T-helper 17 cell (primary cell): ENCODE results near the gene RIPOR1. TPM values are rescaled to one million over a fixed set of nuclear protein-coding genes. Genes with fewer than 3 reads are reported as not detected.

Experiments
- ATAC-seq: fragments of 150-1000 bp; cut with Tn5 transposase; 2 replicates; pipeline ENCODE4 v1.10.0; 2021; ENCODE audit warnings: mild to moderate bottlenecking, moderate library complexity
- DNase-seq, 3 donors: peaks; one replicate each; pipeline versions ENCODE4 v3.0.0 to v3.0.0-alpha.2; 2020 to 2021
- H3K9me3 ChIP-seq: one replicate; pipeline ENCODE4 v1.7.0; 2013; ENCODE audit warnings: low read length, mild to moderate bottlenecking; ENCODE audit not compliant: control insufficient read depth, poor library complexity, severe bottlenecking
- H3K27ac Mint-ChIP-seq: one replicate; pipeline ENCODE4 v1.8.0; 2022; ENCODE audit warnings: mild to moderate bottlenecking, moderate library complexity, mixed read lengths
- H3K27me3 Mint-ChIP-seq: one replicate; pipeline ENCODE4 v1.8.0; 2022; ENCODE audit warnings: mixed read lengths
- H3K36me3 Mint-ChIP-seq: one replicate; pipeline ENCODE4 v1.8.0; 2022; ENCODE audit warnings: low read depth, mixed read lengths
- H3K4me1 Mint-ChIP-seq: one replicate; pipeline ENCODE4 v1.8.0; 2022; ENCODE audit warnings: mild to moderate bottlenecking, mixed read lengths
- H3K4me3 Mint-ChIP-seq: one replicate; pipeline ENCODE4 v1.8.0; 2022; ENCODE audit warnings: mild to moderate bottlenecking, moderate library complexity, mixed read lengths
- total RNA-seq, 4 donors: library from RNA in 2 of 4; stranded (reverse) in 2 of 4; gene quantifications; one replicate each; pipeline ENCODE4 v1.2.3 and lab custom pipeline; 2022 to 2026

RIPOR1 gene
- total RNA-seq, 2 donors from 2014 or later: 46.5 to 66.0 TPM

- no peak for ATAC-seq
- peaks cover 33% of the 10 kb centered on the region for H3K4me1 Mint-ChIP-seq
- no peaks in the 10 kb centered on the region for H3K27me3 Mint-ChIP-seq
- H3K9me3 ChIP-seq: no peaks in the 10 kb centered on the region
- H3K27ac Mint-ChIP-seq: peak overlapping the region; percentile 67
- DNase-seq: no peak
- peaks cover 4% of the 10 kb centered on the region for H3K36me3 Mint-ChIP-seq
- no peak overlapping the region for H3K4me3 Mint-ChIP-seq
These were observed 65.8 kb downstream of the RIPOR1 start for GRCh38 chr16:67594256-67594915.

GRCh38 chr16:67594956-67595355, 66.3 kb downstream of the RIPOR1 start:
- Mint-ChIP-seq H3K4me1 (peaks cover 34% of the 10 kb centered on the region), H3K4me3 (no peak overlapping the region), H3K36me3 (peaks cover 4% of the 10 kb centered on the region), H3K27me3 (no peaks in the 10 kb centered on the region), H3K27ac (peak overlapping the region; percentile 67)
- H3K9me3 ChIP-seq: no peaks in the 10 kb centered on the region
- ATAC-seq (no peak), DNase-seq (no peak)

Other genes starting within 250 kb of the RIPOR1 start
- 10 to 100 TPM; 17.8 to 18.4 TPM for gene PLEKHG4, start 249.3 kb upstream of the RIPOR1 start, total RNA-seq
- not detected for gene KCTD19, start 202.1 kb upstream of the RIPOR1 start, total RNA-seq
- gene LRRC36, start 202.0 kb upstream of the RIPOR1 start, total RNA-seq: not detected
- under 1 TPM; 0.29 to 0.70 TPM for gene TPPP3, start 135.3 kb upstream of the RIPOR1 start, total RNA-seq
- gene ZDHHC1, start 112.4 kb upstream of the RIPOR1 start, total RNA-seq: under 1 TPM in 1 of 2 donors, not detected in 1; 0.35 TPM
- not detected for gene HSD11B2, start 97.7 kb upstream of the RIPOR1 start, total RNA-seq
- 10 to 100 TPM; 76.4 to 87.5 TPM for gene ATP6V0D1, start 47.7 kb upstream of the RIPOR1 start, total RNA-seq
- not detected for gene AGRP, start 45.3 kb upstream of the RIPOR1 start, total RNA-seq
- 10 to 100 TPM; 48.5 to 57.8 TPM for gene CTCF, start 33.7 kb downstream of the RIPOR1 start, total RNA-seq
- gene CARMIL2, start 116.3 kb downstream of the RIPOR1 start, total RNA-seq: 100 to 1,000 TPM; 144 to 145 TPM
- 10 to 100 TPM; 29.5 to 38.7 TPM for gene ACD, start 131.4 kb downstream of the RIPOR1 start, total RNA-seq
- 1 to 10 TPM; 6.3 to 7.9 TPM for gene PARD6A, start 132.1 kb downstream of the RIPOR1 start, total RNA-seq
- gene ENKD1, start 137.9 kb downstream of the RIPOR1 start, total RNA-seq: 1 to 10 TPM; 6.1 to 6.8 TPM
- gene C16orf86, start 138.0 kb downstream of the RIPOR1 start, total RNA-seq: 1 to 10 TPM; 2.9 to 5.1 TPM
- 10 to 100 TPM; 11.7 to 14.7 TPM for gene GFOD2, start 190.5 kb downstream of the RIPOR1 start, total RNA-seq